Psoas muscle (tissue), 7 donors: ENCODE measurements around the gene TDRD5. TPM values are rescaled to one million over a fixed set of nuclear protein-coding genes. Genes with fewer than 3 reads are reported as not detected.

Experiments used
- polyA plus RNA-seq, 3 donors: library from polyadenylated mRNA; stranded (reverse); fragments of 200-250 nt; gene quantifications; one replicate each; pipeline ENCODE4 v1.2.3, GENCODE V29; 2013
- total RNA-seq, 4 donors: library from RNA; stranded (reverse); fragmentation: NEBNext Ultra II Directional in 2 of 4; extraction: Animal tissue kit (Norgen Biotek cat#: 25700) in 2 of 4; gene quantifications; one replicate each; pipeline versions ENCODE4 v1.2.1 to v1.2.4, GENCODE V29; 2021 to 2023
- donor health status: healthy with polysubstance abuse.
- donor health status: DM: no; HTN: no; CAD: no; lungs with moderate emphysema.
- donor health status: Bipolar disorder and iron deficiency.
- donor health status: healthy.
- donor health status: DM: no; HTN: no; CAD: no.
- donor health status: DM: no; HTN: no; CAD: no.
- donor health status: DM: yes; HTN: yes; CAD: no.

TDRD5 gene
- total and polyA plus RNA-seq, 7 donors, result 0.03 TPM; not detected in 6

Other genes with a start within 250 kb of the TDRD5 start
- not detected for gene AXDND1, start 225.9 kb upstream of the TDRD5 start, total RNA-seq
- under 1 TPM in 2 of 3 donors, not detected in 1; 0.09 to 0.18 TPM for gene AXDND1, start 225.9 kb upstream of the TDRD5 start, polyA plus RNA-seq
- gene NPHS2, start 15.9 kb upstream of the TDRD5 start, total RNA-seq, result not detected
- gene NPHS2, start 15.9 kb upstream of the TDRD5 start, polyA plus RNA-seq, result not detected
- under 1 TPM in 2 of 4 donors, not detected in 2; 0.15 to 0.52 TPM for gene FAM163A, start 151.5 kb downstream of the TDRD5 start, total RNA-seq
- gene FAM163A, start 151.5 kb downstream of the TDRD5 start, polyA plus RNA-seq, result under 1 TPM; 0.04 to 0.08 (median 0.06) TPM